ENCODE results near the gene SLC1A4.

DNA sequence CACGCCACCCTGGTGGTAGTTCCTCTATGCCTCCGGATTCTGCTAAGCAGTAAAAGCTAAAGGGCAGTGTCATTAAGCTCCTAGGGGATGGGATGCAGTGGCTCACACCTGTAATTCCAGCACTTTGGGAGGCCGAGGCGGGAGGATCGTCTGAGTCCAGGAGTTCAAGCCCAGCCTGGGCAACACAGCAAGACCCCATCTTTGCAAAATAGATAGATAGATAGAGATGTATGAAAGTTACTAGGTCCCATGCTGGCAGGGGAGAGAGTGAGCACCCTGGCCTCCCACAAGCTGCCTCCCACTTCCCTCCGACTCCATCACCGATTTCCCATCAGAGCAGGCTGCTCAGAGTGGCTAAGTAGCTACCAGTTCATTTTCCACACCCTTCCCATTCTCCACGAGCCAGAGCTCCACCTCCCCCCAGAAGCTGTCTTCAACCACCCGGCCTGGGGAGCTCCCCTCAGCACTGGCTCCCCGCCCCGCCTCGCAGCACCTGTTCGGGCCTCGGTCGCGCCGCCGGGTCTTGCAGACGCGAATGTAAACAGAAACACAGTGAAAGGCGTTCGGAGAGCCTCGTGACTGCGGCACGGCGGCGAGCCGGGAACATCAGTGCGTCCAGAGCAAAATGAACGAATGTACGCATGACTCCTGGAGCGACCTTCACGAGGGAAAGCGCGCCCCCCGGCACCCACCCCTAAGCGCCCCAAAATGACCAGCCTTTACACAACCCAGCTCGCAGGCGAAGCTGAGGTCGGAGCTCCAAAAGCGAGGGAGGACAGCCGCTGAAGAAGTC, 66.4 kb downstream of the SLC1A4 start:
- TF ChIP-seq, protein P1, sequence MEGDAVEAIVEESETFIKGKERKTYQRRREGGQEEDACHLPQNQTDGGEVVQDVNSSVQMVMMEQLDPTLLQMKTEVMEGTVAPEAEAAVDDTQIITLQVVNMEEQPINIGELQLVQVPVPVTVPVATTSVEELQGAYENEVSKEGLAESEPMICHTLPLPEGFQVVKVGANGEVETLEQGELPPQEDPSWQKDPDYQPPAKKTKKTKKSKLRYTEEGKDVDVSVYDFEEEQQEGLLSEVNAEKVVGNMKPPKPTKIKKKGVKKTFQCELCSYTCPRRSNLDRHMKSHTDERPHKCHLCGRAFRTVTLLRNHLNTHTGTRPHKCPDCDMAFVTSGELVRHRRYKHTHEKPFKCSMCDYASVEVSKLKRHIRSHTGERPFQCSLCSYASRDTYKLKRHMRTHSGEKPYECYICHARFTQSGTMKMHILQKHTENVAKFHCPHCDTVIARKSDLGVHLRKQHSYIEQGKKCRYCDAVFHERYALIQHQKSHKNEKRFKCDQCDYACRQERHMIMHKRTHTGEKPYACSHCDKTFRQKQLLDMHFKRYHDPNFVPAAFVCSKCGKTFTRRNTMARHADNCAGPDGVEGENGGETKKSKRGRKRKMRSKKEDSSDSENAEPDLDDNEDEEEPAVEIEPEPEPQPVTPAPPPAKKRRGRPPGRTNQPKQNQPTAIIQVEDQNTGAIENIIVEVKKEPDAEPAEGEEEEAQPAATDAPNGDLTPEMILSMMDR (IDR thresholded peaks at IDR 0.05), result no peak
- no peak for TF ChIP-seq POLR2A (IDR thresholded peaks at IDR 0.05)
